ENCODE data around the gene RNLS.
"Not testable (repeated sequence)": the region's sequence is repeated elsewhere in the genome, so short reads cannot be mapped to it uniquely, and the experiment has no call there.

The RNLS gene

DNA sequence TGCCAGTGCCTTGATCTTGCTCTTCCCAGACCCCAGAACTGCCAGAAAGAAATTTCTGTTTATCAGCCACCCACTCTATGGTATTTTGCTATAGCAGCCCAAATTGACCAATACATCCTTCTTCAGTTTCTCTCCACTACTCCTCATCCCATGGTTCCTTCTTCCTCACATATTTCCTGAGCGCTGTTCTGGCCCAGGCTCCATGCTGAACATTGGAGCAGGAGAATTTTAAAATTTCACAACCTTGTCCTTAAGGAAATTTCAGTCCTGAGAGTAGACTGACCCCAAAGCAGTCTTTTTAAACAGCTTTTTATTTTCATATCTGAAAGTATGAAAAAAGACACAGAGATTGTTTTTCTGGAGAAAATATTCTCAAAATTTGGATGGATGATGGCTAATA, 297.1 kb downstream of the RNLS start:
- DNase-seq = no peak

DNA sequence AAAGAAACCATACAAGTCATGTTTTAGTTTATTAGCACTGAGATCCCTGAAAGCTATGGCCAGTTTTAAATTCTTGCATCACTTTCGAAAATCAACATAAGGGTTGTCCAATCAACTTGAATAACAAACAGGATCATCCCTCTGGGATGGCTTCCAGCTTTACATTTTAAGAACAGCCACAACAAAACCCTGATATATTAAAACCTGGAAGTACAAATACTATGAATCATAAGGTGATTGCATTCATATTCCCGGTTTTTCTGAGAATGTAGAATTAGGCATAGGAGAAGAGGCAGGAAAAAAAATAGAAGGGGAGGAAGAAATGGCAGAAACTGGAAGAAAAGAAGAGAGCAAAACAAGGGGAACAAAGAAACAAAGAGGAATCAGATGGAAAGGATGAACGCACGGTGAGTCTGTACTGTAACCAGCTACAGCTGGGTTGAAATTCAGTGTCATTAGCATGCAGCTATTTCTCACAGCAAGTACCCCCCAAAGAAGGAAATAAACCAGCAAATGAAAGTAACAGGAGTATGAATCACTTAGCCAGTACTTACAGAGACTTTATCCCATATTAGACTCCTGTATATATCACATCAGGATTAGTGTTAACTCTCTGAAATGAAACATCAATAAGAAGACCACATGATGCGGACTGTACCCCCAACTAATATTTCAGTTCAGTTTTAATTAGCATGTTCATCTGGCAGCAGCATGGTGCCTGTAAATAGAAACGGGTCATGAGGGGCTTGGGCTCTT, 301.3 kb downstream of the RNLS start:
- no peak for DNase-seq

DNA sequence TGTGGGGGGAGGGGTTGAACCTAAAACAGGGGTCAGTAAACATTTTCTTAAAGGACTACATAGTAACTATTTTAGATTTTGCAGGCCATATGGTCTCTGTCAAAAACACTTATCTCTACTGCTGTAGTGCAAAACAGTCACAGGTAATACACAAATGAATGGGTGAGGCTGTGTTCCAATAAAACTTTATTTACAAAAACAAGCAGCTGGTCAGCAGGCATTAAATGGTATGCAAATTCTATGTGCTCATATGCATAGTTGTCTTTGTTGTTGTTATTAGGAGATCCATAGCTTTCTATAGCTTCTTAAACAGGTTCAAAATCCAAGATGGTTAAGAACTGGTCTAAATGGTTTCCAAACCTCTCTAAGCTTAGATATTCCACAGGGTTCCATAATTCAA, 302.6 kb downstream of the RNLS start:
- DNase-seq = no peak

DNA sequence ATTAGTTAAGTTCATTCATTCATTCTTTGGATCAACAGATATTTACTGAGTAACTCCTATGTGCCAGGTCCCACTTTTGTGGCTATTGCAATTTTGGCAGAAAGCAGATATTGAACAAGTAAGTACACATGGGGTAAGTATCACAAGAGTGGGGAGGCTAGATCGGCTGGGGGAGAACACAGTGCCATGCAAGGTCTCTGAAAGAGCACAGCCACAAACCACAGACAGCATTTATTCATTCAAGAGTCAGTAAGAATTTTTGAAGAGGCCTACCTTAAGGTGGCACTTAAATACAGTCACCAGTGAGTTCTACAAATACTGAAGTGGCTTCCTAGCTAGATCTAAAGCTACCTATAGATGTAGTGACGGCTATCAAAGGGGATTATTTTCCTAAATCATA, 304.2 kb downstream of the RNLS start:
- no peak for DNase-seq

DNA sequence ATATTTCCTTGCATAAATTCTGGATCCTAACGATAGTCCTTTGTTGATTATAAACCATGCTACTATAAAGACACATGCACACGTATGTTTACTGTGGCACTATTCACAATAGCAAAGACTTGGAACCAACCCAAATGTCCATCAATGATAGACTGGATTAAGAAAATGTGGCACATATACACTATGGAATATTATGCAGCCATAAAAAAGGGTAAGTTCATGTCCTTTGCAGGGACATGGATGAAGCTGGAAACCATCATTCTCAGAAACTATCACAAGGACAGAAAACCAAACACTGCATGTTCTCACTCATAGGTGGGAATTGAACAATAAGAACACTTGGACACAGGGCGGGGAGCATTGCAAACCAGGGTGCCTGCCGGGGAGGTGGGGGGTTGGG, 306.2 kb downstream of the RNLS start:
- DNase-seq = not testable (repeated sequence)

DNA sequence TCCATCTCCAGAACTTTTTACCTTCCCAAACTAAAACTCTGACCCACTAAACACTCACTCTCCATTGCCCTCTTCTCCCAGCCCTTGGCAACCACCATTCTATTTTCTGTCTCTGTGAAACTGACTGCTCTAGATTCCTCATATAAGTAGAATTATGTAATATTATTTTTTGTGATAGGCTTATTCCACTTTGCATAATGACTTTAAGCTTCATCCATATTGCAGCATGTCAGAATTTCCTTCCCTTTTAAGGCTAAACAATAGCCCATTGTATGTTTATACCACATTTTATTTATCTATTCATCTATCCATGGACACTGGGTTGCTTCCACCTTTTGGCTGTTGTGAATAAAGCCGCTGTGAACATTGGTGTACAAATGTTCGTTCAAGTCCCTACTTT, 308.8 kb downstream of the RNLS start:
- no peak for DNase-seq

DNA sequence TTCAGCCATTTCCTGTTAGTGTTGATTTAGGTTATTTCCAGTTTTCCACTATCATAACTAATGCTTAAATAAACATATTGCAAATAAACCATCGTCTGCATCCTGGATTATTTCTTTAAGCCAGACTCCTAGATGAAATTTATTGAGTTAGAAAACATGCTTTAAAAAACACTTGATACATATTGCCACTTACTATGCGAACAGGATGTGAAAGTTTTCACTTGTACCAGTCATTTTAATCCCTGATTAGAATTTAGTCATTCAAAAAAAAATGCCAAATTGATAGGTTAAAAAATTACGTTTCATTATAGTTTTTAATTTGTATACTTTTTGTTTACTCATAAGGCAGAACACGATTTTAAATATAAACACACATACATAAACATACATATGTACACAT, 309.6 kb downstream of the RNLS start:
- DNase-seq = no peak

DNA sequence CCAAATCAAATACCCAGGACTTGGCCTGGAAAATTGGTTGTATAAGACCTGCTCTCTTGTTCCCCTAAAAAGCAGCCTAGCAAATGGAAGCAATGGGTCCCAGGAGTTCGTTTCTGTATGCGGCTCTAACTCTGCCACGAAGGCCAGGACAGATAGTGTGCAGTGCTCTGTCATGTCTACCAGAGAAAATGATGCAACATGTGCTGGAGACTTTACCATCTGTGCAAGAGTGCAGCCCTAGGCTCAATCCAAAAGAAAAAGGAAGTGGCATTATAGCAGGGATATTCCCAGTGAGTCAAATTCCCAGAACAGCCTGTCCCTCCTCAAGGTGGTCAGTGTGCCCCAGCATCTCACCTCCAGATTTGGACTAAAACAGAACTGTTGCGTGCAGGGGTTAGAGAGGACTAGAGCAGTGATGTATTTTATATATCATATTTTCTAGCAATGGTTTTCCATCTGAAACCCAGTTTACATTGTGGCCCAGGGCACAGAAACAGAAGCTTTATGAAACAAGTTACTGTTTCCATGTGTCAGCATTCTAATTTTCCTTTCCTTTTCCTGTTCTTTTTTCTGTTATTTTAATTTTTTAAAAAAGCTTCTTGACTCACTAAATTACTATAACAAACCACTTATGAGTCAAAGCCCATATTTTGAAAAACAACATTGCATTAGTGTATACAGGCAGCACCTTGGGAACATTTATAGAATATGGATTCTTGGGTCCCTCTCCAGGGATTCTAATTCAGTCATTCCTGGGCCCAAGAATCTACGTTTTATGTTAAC, 311.2 kb downstream of the RNLS start:
- no peak for DNase-seq

DNA sequence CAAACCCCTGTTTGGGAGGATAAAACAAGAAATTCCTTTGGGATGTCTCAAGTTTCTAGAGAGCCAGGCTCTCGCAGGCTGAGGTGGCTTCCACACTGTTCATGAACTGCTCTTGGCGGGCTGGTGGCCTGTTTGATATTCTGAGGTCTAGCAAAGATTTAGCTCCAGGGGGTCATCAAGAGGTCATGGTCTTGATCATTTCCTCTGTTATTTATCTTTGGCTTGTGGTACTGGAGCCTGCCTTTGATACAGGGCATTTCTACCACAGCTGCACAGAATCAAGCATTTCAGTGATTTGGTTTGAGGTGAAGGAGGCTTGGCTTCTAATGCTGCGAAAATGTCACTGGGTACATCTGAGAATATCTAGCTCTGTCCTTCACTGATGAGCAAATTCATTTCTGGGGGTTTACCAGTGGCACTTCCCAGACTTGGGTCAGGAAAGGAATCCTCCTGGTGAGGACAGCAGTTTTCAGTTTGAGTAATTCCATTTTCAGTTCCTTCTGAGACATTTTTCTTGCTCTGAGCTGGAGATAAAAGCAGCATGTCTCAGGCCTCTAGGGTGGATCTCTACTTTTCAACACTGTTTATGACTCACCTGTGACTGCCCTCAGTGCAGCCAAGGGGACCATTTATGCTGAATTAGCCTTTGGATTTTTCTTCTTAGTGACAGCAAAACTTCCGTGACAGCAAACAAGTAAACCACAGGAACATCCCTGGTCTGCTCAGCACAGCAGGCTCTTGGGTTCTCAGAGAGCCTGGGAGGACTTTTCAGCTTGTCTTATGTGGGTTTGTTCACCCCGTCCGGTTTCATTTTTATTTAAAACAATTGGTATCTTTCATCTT, 312.0 kb downstream of the RNLS start:
- no peak for DNase-seq

DNA sequence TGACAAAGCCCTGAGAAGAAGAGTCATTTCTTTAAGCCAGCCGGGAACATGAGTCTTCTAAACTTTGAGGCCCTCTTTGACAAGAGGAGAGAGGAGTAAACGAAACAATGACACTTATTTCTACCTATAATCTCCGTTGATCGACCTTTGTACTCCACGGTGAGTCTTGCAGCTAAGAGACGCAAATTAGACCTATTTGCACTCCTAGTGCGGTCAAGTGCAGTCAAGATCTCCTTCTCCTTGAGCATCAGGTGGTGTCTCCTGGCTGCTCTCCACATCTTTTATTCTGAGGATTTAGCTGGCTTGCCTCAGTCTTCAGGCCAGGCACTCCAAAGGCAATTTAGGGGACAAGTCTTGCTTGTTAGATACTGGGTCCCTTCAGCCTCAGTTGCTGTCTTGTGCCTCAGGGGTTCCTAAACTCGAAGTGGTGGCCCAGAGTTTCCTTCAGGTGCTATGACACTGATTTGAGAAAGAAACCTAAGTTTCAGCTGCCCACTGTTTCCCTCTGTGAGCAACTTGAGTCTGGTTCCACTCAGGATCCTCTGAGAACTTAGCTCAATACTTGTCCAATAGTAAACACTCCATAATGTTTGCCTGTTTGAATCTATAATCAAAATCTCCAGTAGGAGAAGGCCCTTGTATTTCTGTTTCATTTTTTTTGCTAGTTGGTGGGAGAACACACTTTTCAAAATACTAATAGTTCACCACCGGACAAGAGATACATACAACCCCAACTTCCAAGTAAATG, 312.9 kb downstream of the RNLS start:
- no peak for DNase-seq

DNA sequence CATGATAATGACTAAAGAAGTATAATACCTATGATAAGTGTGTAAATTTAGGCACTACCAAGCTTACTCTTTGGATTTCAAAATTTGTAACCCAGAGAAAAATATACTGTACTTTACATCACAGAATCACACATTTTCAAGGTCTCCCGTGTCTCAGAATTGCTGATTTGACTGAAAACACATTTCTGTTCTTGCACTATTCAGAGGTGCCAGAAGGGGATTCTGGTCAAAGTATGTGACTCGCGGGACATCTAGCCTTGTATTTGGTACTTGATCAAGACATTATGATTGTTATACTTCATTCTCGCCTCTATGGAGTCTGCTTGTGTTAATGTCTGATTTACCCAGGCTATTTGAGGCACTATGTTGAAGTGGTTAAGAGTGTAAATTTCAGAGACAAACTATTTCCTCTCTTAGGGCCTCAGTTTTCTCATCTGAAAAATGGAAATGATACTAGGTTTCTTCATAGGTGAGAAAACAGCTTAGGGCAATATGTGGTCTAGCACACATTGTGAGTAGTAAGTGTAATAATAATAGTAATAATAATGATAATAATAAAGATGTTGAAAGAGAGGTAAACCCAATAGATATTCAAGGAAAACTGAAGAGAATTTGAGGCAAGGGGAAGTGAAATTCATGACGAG, 320.4 kb downstream of the RNLS start:
- no peak for DNase-seq

DNA sequence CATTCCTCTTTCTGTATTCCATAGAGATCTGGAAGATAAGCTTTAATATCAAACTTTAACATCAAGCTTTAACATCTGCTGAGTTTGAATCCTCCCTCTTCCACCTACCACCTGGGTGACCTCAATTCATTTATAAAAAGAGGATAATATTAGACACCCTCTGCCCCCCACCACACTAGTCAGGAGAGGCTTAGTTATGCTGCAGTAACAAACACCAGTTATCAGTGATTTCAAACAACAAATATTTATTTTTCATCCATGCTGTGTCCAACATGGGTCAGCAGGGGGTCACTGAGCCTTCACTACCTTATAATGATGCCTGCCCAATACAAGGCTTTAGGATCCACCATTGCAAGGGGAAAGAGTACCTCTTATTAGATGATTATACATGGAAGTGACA, 322.0 kb downstream of the RNLS start:
- no peak for DNase-seq

DNA sequence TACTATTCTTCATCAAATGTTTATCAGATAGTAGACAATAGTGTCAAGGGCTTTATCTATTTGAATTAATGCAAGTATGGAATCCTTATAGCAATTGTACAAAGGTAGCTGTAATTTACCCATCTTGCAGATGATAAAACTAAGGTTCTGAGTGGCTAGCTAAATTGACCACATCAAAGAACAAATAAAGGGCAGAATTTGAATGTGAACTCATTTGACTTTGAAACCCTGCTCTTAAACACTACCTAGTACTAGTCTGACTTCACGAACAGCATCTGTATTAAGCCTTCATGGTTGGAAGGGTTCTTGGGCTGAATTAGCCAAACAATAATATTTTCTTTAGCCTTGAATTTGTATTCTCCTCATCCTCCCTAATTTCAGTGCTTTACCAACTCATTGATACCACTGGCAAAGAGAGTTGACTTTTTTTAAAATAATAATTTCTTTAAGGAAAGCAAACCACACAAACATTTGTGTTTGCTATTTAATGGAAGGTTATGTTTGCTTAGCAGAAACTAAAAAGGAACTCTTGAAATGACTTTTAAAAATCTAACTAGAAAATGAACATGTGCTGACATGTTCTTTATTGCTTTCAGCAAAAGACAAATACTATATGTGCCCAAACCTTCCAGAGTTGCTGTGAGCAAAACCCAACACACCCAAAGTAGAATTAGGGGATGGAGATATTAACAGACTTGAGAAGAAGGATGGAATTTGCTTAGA, 322.6 kb downstream of the RNLS start:
- no peak for DNase-seq

DNA sequence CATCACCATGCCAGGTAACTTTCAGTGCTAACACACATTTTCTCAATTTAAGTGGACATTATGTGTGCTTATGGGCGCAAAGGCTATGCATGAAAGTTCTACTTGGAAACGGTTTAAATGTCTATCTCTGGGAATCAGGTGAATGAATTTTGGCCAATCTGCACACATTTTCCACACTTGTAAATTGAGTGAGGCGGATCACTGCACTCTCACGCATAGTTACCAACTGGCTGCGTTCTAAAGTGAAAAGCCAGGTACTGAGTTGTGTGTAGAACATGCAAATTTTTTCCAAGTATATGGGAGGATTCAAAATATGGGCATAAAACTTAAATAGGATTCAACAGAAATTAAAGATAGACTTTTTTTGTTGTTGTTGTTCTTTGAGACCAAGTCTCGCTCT, 323.7 kb downstream of the RNLS start:
- no peak for DNase-seq

DNA sequence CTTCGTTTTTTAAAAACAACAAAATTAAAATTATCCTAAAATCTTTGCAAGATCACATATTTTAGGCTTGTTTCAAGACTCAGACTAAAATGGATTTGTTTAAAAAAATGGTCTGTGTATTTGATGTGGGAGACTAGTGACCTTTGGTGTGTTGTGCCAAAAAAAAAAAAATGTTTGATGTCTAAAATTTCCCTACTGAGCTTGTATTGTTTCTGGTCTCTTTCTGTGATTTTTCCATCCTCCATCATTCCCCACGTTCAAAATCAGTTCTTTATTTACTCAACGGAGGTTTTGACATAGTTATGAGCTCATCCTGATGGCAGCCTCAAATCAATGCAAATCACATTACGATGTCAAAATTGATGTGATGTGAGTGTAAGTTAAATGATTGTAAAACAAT, 326.2 kb downstream of the RNLS start:
- DNase-seq = no peak

DNA sequence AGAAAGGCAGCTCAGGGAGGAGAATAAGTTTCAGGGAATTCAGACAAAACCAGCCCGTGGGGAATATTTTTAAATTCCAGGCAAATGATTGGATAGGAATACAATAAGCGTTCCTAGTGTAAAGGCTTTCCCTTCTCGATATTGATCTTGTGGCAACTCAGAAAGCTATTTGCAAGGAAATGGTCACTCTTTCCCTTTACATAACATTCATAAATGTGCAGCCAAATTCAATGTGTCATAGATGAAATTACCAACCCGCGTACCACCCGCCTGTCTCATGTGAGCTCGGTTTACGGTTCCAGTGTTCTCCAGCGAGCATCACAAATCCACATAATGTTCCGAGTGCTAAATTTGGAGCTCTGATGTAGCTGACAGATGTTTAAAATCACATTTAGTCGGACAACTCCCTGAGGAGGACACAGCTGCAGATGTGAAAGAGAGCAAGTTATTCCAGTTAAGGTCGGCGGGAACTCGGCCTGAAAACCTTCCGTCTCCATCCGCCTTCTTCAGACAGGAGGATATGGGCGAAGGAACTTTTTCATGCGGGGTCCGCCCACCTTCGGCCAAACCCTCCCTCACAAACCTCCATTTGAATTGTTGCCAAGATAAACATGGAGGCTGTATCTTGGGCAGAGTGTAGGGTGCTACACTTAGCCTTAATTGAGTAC, 327.0 kb downstream of the RNLS start:
- DNase-seq = no peak

DNA sequence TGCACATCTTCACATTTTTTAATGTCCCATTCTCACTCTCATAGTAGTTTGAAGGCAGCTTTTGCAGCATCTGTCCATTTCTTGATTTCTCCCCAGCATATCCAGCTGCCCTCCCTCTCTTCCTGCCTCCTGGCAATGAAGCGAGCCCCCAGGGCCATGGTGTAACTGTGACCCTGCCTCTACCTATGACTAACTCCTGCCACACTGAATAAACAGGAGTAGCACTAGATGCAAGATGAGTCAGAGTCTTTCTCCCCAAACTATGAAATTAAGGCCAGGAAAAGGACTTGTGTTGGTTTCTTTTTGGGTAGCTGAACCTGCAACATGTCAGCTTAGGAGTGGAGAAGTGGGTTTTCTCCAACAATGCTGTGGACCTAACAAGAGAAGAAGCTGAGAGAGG, 329.0 kb downstream of the RNLS start:
- no peak for DNase-seq

DNA sequence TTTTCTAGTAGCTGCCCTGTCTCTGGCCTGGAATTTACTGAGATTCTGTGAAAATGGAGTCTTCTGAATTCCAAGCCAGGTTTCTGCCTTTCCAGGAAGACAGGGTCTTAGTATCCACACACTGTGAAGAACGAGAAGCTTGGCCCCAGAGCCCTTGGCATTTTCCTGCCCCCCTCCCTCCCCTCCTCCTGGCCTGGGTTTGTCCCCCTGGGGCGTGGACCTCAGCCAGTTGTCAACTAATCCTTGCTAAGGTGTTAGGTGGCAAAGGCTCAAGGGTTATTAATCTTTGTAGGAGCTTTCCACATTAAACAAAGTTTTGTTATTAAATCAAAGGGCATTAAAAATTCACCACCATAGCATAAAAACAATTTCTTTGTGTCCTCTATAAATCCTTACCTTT, 329.5 kb downstream of the RNLS start:
- no peak for DNase-seq

DNA sequence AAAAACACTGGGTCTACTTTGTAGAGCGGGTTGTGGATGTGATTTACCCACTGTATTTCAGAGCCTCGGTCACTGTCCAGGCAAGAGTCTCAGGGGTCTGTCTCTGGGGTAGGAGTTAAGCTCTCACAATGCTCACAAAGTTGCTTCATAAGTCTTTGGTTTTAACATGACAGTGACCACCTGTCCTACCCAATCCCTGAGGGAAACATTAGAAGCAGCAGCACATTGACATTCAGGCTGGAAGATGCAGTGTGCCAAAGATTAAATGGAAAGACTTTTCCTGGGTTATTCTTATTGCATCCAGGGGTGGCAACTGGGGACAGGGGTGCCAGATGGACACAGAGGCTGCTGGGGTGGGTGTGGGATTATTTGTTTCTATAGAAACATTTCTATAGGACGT, 330.0 kb downstream of the RNLS start:
- no peak for DNase-seq

DNA sequence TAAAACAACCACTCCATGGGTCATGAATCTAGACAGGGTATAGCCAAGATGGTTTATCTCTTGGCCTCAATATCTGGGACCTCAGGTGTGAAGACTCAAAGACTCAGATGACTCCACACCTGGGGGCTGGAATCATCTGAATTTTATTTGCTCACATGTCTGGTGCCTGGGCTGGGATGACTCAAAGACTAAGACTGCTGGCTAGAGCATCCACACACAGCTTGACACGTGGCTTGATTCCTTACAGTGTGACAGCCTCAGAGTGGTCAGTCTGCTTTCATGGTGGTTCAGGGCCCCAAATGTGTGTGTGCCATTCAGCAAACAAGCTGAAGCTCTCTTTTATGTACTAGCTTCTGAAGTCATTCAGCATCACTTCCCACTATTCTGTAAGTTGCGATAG, 333.7 kb downstream of the RNLS start:
- no peak for DNase-seq

DNA sequence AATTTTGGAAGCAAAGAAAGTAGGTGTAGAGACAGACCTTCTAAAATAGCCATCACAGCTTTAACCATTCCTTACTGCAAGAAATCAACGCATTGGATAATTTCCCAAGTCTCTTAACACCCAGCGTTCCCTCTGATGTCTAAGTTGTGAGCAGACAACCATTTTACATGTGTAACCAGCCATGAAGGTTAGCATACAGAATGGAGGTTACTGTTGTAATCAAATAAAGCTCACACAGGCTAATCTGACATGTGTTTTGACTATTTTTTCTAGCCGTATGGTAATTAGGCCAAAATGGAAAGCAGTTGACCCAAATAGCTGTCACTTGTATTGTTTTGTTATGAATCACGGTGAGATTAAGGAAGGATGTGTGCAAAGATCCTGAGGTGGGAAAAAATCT, 336.4 kb downstream of the RNLS start:
- no peak for DNase-seq

All from activated CD4-positive, CD25-positive, alpha-beta regulatory T cell (primary cell).